Stimulated activated CD4-positive, alpha-beta T cell treated with anti-CD3 and anti-CD28 coated beads, Interleukin-15, amount 100 ng/mL, for 48 hours (primary cell): ENCODE data around the gene TMPRSS3.

Source experiments
- DNase-seq, 2 donors: peaks; one replicate each; pipeline ENCODE4 v3.0.0-alpha.2; 2020; ENCODE audit warnings: low read depth in 2 of 2

TMPRSS3 gene

DNA sequence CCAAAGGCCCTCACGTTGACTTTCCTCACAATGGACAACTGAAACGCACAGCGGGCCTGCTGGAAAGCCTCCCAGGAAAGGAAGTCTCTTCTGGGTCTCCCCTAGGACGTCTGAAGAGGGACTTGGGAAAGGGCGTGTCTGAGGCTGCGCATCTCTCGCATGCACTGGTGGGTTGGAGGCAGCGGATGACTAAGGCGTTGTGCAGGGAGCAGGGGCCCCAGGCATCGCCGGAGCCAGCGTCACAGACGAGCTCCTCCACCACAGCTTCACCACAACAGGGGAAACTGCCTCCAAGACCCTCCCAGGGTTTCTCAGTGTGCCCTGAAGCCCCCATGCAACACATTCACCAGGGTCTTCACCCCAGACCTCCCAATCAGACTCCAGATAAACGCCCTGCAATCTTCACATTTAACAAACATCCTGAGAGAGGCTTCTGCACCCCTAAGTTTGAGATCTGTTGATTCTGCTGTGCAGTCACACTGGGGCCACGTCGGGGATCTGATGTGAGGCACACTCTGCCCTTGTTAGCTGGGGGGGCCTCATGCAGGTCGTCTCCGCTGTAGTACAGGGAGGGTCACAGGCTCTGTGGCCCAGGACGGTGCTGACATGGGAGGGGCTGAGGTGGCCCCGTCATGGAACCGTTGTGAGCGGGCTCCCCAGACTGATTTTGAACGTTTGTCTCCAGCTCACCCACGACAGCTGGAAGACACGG lies 22.5 kb downstream of the TMPRSS3 start:
- DNase-seq, result peak in 1 of 2 donors; percentile 56

DNA sequence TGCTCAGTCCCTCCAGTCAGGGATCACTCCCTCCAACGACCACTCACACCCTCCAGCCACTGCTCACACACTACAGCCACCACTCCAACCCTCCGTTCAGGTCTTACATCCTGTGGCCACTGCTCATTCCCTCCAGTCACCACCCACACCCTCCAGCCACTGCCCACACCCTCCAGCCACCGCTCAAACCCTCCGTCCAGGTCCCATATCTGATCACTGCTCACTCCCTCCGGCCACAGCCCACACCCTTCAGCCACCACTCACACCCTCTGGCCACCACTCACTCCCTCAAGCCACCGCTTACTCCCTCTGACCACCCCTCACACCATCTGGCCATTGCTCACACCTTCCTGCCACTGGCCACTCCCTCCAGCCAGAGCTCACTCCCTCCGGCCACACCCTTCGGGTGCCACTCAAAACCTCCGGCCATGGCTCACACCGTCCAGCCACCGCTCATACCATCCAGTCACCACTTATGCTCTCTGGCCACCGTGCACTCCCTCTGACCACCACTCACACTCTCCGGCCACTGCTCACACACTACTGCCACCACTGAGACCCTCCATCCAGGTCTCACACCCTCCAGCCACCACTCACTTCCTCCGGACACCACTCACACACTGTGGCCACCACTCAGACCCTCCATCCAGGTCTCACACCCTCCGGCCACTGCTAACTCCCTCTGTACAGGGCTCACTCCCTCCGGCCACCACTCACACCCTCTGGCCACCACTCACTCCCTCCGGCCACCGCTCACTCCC lies 24.8 kb downstream of the TMPRSS3 start:
- DNase-seq, result no peak

DNA sequence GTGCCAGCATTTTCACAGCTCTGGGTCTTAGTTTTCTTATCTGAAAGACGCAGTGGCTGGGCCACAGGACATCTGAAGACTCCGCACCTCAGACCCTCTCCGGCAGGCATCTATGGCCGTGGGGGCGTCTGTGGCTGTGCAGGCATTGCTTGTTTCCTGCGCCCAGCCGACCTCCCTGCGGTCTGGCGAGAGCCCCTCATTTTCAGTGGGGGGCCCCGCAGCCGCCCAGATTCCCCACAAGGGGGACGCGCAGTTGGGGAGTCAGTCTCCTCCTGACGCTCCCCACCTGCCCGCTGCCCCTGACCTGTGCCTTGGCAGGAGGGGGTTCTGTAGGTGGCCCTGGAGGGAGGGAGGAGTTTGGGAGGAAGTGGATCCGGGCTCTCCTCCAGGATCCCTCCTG lies 26.0 kb downstream of the TMPRSS3 start:
- DNase-seq, result no peak

DNA sequence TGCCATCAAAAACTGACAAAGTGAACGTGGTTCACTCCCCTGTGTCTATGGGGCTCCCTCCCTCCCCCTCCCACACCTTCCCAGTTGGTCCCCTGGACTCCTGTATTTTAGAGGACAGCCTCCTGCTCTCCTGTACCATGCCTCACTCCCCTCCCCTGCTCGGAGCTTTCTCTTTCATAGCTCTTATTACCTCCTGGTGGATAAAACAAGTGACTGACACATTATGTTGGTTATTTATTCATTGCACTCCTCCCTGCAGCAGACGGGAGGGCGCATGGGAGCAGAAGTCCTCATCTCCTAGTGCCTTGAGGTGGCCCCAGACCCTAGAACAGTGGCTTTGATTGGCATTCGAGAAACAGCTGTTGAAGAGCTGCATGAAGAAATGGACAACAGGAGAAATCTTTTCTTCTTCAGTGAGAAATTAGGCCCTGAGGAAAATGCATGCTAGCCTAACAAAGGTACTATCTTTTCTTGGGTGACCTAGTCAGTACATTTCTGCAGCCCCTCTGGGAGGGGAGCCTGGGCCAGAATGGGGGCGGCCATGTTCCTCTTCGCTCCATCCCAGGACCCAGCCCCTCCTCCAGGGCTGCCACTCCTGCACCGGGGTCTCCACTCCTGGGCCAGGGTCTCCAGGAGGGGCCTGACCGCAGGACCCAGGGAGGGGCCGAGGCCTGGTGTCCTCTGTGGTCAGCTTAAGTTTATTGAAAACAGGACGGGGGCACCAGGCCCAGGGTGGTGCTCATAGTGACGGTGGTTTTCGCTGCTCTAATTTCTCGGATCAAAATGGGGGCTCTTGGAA lies 28.3 kb downstream of the TMPRSS3 start:
- no peak for DNase-seq

DNA sequence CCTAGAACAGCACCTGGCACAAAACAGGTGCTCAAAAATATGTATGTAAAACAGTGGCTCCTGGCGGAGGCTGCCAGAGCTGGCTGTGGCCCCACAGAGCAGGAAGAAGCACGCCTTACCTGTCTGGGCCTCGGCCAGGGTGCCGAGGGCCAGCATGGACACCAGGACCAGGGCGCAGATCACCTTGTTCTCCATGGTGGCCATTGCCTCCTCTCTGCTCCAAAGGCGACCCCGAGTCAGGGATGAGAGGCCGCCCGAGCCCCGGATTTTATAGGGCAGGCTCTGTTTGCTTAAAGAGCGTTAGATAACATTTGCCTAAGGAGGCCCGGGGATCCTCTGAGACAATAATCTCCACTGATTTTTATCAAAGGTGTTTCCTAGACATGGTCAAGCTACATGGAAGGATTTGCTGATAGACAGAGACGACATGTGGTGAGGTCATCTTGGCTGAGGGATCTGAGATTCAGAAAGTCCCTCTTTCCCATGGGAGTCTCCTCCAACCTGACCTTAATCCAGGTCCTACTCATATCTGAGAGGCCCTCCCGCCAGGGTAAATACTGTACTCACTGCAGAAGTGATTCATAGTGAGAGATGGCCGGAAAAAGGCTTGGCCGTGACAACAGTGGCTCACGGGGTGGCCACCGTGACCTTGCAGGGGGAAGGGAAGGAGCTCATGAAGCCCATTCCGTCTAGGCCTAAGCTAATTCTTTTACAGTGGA lies 29.4 kb downstream of the TMPRSS3 start, which contains the start of gene TFF1:
TFF1 (minus strand) TSS at position 244 of the 719 bp plus-strand sequence; CDS start at position 204, 40 bp downstream.
- DNase-seq, result no peak

DNA sequence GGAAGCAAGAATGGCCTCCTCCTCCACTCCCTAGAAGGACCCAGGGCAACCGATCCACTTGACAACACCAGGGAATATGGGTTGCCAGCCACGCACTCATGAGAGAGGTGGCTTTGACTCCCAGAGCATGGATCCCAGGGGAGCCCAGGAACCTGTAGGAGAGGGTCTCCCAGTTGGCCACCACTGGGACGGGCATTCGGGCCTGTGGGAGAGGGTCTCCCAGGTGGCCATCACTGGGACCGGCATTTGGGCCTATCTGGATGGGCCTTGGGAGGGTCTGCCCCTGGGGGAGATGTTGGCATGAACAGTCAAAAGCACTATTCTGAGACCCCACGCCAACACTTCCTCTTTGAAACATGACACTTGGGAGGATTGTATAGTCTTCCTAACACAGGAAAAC lies 30.1 kb downstream of the TMPRSS3 start:
- DNase-seq, result no peak

DNA sequence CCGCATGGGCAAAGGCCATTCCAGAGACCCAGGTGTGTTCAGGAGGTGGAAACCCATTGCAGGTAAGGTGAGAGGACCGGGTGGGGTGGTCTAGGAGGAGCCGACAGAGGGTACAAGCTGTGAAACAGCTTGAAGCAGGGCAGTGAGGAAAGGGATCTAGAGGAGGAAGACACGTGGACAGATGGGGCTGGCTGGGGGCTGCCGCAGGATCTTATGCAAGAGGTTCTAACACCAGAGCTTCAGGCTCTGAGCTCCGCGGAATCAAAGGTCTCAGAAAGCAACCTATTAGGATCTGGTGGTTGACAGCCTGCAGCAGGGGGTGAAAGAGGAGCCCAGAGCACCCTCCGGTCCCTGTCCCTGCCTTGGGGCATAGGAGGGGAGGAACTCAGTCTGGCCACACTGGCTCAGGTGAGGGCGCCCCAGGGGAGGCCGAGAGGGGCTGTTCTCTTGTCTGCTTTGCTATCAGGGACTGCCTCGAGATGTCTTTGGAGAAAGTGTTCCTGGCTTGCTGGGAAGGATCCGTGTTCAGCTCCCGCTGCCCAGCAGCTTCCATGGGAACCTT lies 31.5 kb downstream of the TMPRSS3 start:
- DNase-seq, result no peak

DNA sequence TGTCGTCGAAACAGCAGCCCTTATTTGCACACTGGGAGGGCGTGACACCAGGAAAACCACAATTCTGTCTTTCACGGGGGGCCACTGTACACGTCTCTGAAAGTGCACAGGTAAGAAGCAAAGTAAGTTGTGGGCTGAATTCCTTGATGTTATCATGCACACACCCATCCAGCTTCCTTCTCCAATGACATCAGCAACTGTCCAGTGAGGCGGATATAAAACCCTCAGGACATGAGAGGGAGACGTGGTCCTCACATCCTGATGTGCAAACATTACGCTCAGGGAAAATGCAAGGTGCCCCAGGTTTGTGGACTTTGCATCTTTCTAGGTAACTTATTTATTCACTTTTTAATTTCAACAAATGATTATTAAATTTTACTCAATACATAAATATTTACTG lies 32.5 kb downstream of the TMPRSS3 start:
- DNase-seq, result no peak

DNA sequence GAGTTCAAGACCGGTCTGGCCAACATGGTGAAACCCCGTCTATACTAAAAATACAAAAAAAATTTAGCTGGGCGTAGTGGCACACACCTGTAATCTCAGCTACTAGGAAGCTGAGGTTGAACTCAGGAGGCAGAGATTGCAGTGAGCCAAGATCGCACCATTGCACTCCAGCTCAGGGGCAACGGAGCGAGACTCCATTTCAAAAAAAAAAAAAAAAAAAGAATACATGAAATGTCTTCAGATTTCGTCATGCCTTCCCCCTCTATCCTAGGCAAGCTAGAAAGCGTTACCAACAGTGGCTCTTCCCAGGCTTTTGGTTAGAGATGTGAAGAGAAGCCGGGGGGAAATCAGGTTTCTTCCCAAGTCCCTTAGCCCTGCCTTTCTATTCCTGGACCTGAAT lies 33.2 kb downstream of the TMPRSS3 start:
- DNase-seq, result no peak

DNA sequence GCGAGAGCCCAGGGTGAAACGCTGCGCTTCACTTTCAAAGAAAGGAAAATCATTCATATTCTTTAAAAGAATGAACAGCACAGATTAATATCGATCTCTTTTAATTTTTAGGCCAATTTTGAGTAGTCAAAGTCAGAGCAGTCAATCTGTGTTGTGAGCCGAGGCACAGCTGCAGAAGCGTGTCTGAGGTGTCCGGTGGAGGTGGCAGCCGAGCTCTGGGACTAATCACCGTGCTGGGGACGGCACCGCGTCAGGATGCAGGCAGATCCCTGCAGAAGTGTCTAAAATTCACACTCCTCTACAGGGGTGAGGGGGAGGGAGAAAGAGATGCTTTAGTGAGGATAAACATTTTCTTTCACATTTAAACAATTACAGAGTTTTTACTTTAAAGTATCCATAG lies 33.7 kb downstream of the TMPRSS3 start:
- DNase-seq, result no peak

DNA sequence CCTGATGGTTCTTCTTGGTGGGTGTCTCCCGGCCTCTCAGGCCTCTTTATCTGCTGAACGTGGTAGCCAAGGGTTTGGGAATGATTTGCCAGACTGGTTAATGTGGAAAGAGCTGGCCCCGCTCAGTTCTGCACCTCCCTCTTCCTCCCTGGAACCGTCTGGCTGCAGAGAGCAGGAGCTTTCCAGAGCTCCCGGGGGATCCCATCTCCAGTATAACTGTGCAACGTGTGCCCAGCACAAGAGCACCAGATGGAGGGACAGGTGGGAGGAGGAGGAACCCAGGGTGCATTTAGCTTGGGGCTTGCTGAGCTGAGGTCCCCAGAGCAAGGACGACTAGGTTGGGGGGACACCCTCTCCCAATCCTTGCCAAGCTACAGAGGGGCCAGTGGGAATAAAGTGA lies 34.6 kb downstream of the TMPRSS3 start:
- no peak for DNase-seq

DNA sequence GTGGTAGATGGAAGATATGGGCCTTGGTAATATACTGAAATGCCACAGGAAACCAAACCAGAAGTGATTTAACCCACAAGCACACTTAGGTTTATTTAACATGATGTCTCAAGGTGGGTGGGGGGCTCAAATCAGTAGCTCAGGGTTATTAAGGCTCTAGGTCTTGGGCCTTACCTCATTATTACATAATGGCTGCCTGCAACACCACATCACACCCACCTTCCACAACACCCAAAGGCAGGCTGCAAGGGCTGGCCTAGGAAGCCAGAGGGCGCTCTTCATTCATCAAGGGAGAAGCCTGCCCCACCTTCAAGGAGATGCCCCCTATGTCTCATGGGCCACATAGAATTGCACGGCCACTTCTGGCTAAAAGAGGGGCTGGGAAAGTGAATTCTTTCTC lies 35.5 kb downstream of the TMPRSS3 start:
- peak in 1 of 2 donors; percentile 25 for DNase-seq

DNA sequence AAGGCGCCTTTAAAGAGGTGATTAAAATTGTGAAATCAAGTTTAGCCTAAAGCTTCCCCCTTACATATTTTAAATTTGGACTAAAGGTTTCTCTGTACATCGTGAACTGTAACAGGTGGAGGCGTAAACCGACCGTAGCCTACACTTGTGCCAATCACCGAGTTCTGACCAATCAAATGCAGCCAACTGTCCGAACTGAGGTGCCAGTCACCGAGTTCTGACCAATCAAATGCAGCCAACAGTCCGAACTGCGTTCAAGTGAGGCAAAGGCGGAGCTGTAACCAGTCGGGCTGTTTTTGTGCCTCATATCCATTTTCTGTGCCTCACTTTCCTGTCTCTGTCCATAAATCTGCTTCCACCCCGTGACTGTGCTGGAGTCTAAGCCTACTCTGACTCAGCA lies 36.9 kb downstream of the TMPRSS3 start:
- no peak for DNase-seq

DNA sequence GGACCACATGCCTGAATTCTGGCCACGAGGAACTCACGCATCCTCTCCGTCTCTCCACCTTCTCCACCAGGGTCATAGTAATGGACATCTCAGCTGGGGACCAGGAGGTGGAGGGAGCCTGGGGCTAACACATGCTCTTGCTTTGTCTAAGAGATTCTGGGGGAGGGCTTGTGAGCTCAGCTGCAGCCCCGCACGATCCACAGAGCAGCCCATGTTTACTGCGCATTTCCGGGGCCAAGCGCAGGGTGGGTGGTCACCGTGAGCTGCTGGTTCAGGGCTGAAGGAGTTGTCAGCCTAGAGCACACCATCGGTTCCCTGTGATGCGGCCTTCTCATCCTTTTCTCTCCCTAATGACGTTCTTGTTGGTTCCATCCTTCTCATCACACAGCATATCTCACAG lies 37.6 kb downstream of the TMPRSS3 start:
- DNase-seq, result no peak

DNA sequence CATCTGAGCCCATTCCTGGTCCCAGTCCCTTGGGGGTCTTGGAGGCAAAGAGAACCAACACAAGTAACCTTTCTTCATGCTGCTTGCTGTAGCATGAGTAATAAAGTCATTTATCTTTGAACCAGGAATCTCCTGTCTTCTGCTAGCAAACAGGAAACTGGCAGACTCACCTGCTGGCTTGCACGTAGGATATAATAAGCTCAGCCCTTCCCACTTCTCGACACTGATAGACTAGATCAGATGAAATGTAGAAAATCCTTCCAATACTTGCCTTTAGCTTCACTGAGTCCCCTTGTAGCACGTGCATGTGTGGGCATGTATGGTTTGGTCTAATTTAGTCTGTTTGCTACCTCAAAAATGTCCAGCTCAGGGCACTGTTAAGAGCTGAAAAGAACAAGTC lies 38.5 kb downstream of the TMPRSS3 start:
- DNase-seq, result no peak

DNA sequence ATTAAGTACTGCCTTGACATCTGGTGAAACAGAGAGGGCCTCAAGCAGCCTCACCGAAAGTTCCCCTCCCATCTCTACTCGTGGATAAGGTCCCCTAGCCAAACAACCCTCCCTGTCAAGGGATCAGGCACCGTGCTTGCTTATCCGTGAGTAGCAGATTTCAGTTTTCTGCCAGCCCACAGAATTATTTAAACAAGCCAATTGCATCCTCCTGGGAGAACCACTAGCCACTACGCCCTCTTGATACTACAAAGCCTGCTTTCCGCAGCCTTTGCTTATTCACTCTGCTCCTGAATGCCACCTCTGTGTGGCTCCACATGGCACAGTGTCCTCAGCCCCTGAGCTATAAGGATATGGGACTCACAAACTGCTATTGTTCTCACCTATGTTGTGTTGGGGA lies 39.2 kb downstream of the TMPRSS3 start:
- DNase-seq, result no peak

DNA sequence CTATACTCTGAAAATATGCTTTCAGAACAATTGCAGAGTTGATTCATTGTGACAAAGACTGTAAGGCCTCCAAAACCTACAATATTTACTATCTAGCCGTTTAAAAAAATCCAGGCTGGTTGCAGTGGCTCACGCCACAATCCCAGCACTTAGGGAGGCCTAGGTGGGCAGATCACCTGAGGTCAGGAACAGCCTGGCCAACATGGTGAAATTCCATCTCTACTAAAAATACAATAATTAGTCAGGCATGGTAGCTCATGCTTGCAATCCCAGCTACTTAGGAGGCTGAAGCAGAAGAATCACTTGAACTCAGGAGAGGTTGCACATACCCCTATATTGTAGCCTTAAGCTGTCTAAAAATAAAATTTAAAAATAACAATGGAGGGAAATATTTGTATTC lies 39.8 kb downstream of the TMPRSS3 start:
- no peak for DNase-seq

DNA sequence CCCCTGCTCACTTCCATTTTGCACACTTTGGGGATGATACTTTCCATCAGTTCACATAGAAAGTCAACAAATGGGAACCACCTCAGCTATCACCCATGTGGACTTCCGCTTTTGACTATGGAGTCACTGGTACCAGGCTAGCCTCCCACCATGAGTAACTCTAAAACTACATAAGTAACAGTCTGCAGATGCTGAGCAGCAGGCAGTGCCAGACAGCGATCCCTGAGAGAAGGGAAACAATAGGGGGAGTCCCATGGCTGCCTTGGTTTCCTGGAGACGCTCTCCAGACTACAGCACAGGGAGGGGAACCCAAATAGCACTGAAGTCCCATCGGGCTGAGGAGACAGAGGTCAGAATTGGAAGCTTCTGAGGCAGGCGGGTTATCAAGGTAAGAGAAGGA lies 42.2 kb downstream of the TMPRSS3 start:
- no peak for DNase-seq

DNA sequence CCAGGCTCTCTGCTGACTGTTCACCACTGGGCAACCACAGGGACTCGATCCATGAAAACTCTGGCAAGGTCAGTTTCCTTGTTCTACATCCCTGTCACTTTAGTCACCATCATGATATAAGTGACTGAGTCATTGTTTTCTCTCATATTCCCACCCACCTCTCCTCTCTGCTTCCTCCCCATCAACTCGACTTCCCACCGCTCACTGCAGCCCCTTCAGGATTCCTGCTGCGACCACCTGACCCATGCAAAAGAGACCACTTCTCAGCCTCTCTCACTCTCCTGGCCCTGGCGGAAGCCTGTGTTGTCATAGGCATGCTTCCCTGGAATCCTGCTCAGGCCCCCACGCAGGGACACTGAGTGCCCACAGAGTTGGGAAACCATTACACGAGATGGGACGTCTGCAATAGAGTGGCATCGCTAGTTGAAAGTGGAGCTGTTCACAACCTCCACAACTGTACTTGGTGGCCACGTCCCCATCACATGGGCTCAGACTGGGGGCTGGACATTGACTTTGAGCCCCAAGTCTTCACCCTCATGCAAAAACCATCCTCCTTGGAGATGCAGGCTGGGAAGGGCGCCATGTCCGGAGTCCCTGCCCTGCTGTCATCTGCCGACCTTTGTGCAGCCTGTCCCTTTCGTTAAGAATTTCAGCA lies 43.3 kb downstream of the TMPRSS3 start:
- no peak for DNase-seq

DNA sequence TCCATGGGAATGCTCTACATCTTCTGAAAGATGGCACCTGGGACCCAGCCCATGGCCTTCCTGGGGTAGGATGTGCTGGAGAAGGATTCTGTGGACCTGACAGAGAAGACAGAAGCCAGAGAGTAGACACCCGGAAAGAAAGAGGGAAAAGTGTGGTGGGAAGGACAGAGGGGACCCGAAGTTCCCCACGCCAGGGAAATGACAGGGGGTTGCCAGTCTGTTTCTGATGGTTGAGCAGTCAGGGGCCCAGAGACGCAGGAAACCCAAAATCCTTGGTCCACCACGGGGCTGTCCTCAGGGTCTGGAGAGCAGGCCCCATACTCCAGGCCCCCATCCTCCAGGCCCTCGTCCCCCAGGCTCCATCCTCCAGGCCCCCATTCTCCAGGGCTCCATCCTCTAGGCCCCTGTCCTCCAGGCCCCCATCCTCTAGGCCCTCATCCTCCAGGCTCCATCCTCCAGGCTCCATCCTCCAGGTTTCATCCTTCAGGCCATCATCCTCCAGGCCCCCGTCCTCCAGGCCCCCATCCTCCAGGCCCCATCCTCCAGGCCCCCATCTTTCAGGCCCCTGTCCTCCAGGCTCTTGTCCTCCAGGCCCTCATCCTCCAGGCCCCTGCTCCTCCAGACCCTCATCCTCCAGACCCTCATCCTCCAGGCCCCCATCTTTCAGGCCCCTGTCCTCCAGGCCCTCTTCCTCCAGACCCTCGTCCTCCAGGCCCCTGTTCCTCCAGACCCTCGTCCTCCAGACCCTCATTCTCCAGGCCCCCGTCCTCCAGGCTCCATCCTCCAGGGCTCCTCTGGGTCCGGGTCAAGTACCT lies 44.0 kb downstream of the TMPRSS3 start:
- DNase-seq, result no peak
